HG02759 (cell line): ENCODE measurements around the gene AUNIP.

Source experiments
- ATAC-seq: cut with Tn5 transposase; IDR thresholded peaks from one replicate; pipeline ENCODE4 v1.9.1; 2021; ENCODE audit warnings: mild to moderate bottlenecking, moderate library complexity; ENCODE audit not compliant: unreplicated experiment

The AUNIP gene

GRCh38 chr1:25811384-25812082 lies 47.7 kb downstream of the AUNIP start:
- ATAC-seq = no peak

GRCh38 chr1:25810341-25811299 lies 48.6 kb downstream of the AUNIP start:
- no peak for ATAC-seq

GRCh38 chr1:25809929-25810328 lies 49.3 kb downstream of the AUNIP start:
- ATAC-seq = no peak

- ATAC-seq = no peak
Observed at GRCh38 chr1:25809283-25809926, 49.9 kb downstream of the AUNIP start.

GRCh38 chr1:25808481-25809244 lies 50.6 kb downstream of the AUNIP start:
- ATAC-seq = no peak

GRCh38 chr1:25807480-25808390 lies 51.5 kb downstream of the AUNIP start:
- no peak for ATAC-seq

GRCh38 chr1:25806418-25806817 lies 52.8 kb downstream of the AUNIP start:
- no peak for ATAC-seq

GRCh38 chr1:25805863-25806225 lies 53.4 kb downstream of the AUNIP start:
- no peak for ATAC-seq

GRCh38 chr1:25804964-25805862 lies 54.0 kb downstream of the AUNIP start:
- no peak for ATAC-seq

- ATAC-seq = peak; percentile 38
Observed at GRCh38 chr1:25804244-25804963, 54.9 kb downstream of the AUNIP start.

- no peak for ATAC-seq
Observed at GRCh38 chr1:25803368-25803767, 55.9 kb downstream of the AUNIP start.

- ATAC-seq = peak; percentile 62
Observed at GRCh38 chr1:25802915-25803314, 56.3 kb downstream of the AUNIP start.

GRCh38 chr1:25800703-25801377 lies 58.4 kb downstream of the AUNIP start:
- no peak for ATAC-seq

GRCh38 chr1:25799935-25800702 lies 59.1 kb downstream of the AUNIP start, which contains the start of gene SELENON:
Gene SELENON, plus strand, starts transcription at chr1:25800193. Its CDS starts 38 bp downstream, at chr1:25800231.
- no peak for ATAC-seq

GRCh38 chr1:25799352-25799934 lies 59.8 kb downstream of the AUNIP start:
- no peak for ATAC-seq

GRCh38 chr1:25798666-25799351 lies 60.4 kb downstream of the AUNIP start:
- no peak for ATAC-seq
